Activated T-cell treated with anti-CD3 and anti-CD28 coated beads, Interleukin-2, amount 50 U/mL, for 24 hours (primary cell): ENCODE results near the gene ZNF627.
"Not testable (repeated sequence)": the region's sequence is repeated elsewhere in the genome, so short reads cannot be mapped to it uniquely, and the experiment has no call there.

ENCODE experiments used
- DNase-seq: peaks from one replicate; pipeline ENCODE4 v3.0.0-alpha.2; 2020
- H3K27ac Mint-ChIP-seq: 2 replicates; pipeline ENCODE4 v1.8.0; 2020; ENCODE audit warnings: mild to moderate bottlenecking, mixed read lengths
- H3K27me3 Mint-ChIP-seq: 2 replicates; pipeline ENCODE4 v1.8.0; 2020; ENCODE audit warnings: mixed read lengths
- H3K36me3 Mint-ChIP-seq: 2 replicates; pipeline ENCODE4 v1.8.0; 2020; ENCODE audit warnings: low read depth, mixed read lengths
- H3K4me1 Mint-ChIP-seq: 2 replicates; pipeline ENCODE4 v1.8.0; 2020; ENCODE audit warnings: low read depth, mixed read lengths
- H3K4me3 Mint-ChIP-seq: 2 replicates; pipeline ENCODE4 v1.8.0; 2020; ENCODE audit warnings: mild to moderate bottlenecking, moderate library complexity, mixed read lengths
- H3K9me3 Mint-ChIP-seq: 2 replicates; pipeline ENCODE4 v1.8.0; 2020; ENCODE audit warnings: mixed read lengths

ZNF627 gene

GRCh38 chr19:11634018-11634662 lies 36.9 kb downstream of the ZNF627 start:
- not testable (repeated sequence) for H3K36me3 Mint-ChIP-seq, H3K27ac Mint-ChIP-seq, DNase-seq, H3K4me1 Mint-ChIP-seq, H3K4me3 Mint-ChIP-seq
- H3K9me3 Mint-ChIP-seq, result peaks cover 15% of the 10 kb centered on the region
- peaks cover 11% of the 10 kb centered on the region for H3K27me3 Mint-ChIP-seq

GRCh38 chr19:11639245-11639601 lies 41.9 kb downstream of the ZNF627 start:
- Mint-ChIP-seq H3K4me3 (peak overlapping the region; percentile 77), H3K36me3 (peaks cover 2% of the 10 kb centered on the region), H3K27ac (no peak overlapping the region), H3K9me3 (peaks cover 6% of the 10 kb centered on the region), H3K27me3 (peaks cover 24% of the 10 kb centered on the region), H3K4me1 (peaks cover 3% of the 10 kb centered on the region)
- DNase-seq, result no peak

- Mint-ChIP-seq H3K36me3 (peaks cover 2% of the 10 kb centered on the region), H3K27me3 (peaks cover 24% of the 10 kb centered on the region), H3K4me1 (peaks cover 3% of the 10 kb centered on the region), H3K9me3 (peaks cover 6% of the 10 kb centered on the region), H3K27ac (no peak overlapping the region), H3K4me3 (peak overlapping the region; percentile 77)
- peak; percentile 91 for DNase-seq
Observed at GRCh38 chr19:11639602-11640471, 42.6 kb downstream of the ZNF627 start.

- peaks cover 3% of the 10 kb centered on the region for H3K4me1 Mint-ChIP-seq
- no peak overlapping the region for H3K4me3 Mint-ChIP-seq
- no peak overlapping the region for H3K27ac Mint-ChIP-seq
- DNase-seq, result no peak
- H3K27me3 Mint-ChIP-seq, result peaks cover 24% of the 10 kb centered on the region
- peaks cover 2% of the 10 kb centered on the region for H3K36me3 Mint-ChIP-seq
- peaks cover 6% of the 10 kb centered on the region for H3K9me3 Mint-ChIP-seq
Observed at GRCh38 chr19:11641244-11641643, 44.0 kb downstream of the ZNF627 start.

GRCh38 chr19:11642902-11643301 lies 45.6 kb downstream of the ZNF627 start:
- H3K4me1 Mint-ChIP-seq, result peaks cover 3% of the 10 kb centered on the region
- H3K27me3 Mint-ChIP-seq, result peaks cover 24% of the 10 kb centered on the region
- no peak overlapping the region for H3K4me3 Mint-ChIP-seq
- no peak overlapping the region for H3K27ac Mint-ChIP-seq
- DNase-seq, result no peak
- H3K9me3 Mint-ChIP-seq, result peaks cover 6% of the 10 kb centered on the region
- H3K36me3 Mint-ChIP-seq, result peaks cover 2% of the 10 kb centered on the region

GRCh38 chr19:11649941-11650340 lies 52.7 kb downstream of the ZNF627 start:
- H3K27me3 Mint-ChIP-seq, result peaks cover 3% of the 10 kb centered on the region
- H3K36me3 Mint-ChIP-seq, result peaks cover 24% of the 10 kb centered on the region
- no peaks in the 10 kb centered on the region for H3K4me1 Mint-ChIP-seq
- DNase-seq, result no peak
- H3K9me3 Mint-ChIP-seq, result peaks cover 26% of the 10 kb centered on the region
- H3K4me3 Mint-ChIP-seq, result no peak overlapping the region
- no peak overlapping the region for H3K27ac Mint-ChIP-seq

- Mint-ChIP-seq H3K27ac (no peak overlapping the region), H3K36me3 (peaks cover 24% of the 10 kb centered on the region), H3K27me3 (peaks cover 3% of the 10 kb centered on the region), H3K9me3 (peaks cover 32% of the 10 kb centered on the region), H3K4me1 (no peaks in the 10 kb centered on the region), H3K4me3 (no peak overlapping the region)
- DNase-seq, result no peak
Observed at GRCh38 chr19:11651062-11651461, 53.8 kb downstream of the ZNF627 start.

GRCh38 chr19:11652056-11652455 lies 54.8 kb downstream of the ZNF627 start:
- Mint-ChIP-seq H3K36me3 (peaks cover 24% of the 10 kb centered on the region), H3K27ac (no peak overlapping the region), H3K4me1 (no peaks in the 10 kb centered on the region), H3K9me3 (peaks cover 37% of the 10 kb centered on the region), H3K4me3 (no peak overlapping the region), H3K27me3 (peaks cover 3% of the 10 kb centered on the region)
- no peak for DNase-seq

GRCh38 chr19:11652492-11652891 lies 55.2 kb downstream of the ZNF627 start:
- H3K9me3 Mint-ChIP-seq, result peaks cover 37% of the 10 kb centered on the region
- H3K4me3 Mint-ChIP-seq, result no peak overlapping the region
- DNase-seq, result no peak

GRCh38 chr19:11656535-11656934 lies 59.3 kb downstream of the ZNF627 start:
- H3K27me3 Mint-ChIP-seq, result no peaks in the 10 kb centered on the region
- H3K36me3 Mint-ChIP-seq, result peaks cover 19% of the 10 kb centered on the region
- no peak overlapping the region for H3K4me3 Mint-ChIP-seq
- peaks cover 34% of the 10 kb centered on the region for H3K9me3 Mint-ChIP-seq
- H3K4me1 Mint-ChIP-seq, result no peaks in the 10 kb centered on the region
- no peak overlapping the region for H3K27ac Mint-ChIP-seq
- DNase-seq, result no peak

More at GRCh38 chr19:11652492-11652891, 55.2 kb downstream of the ZNF627 start:
- no peak overlapping the region for H3K27ac Mint-ChIP-seq
- peaks cover 24% of the 10 kb centered on the region for H3K36me3 Mint-ChIP-seq
- no peaks in the 10 kb centered on the region for H3K4me1 Mint-ChIP-seq
- peaks cover 3% of the 10 kb centered on the region for H3K27me3 Mint-ChIP-seq

GRCh38 chr19:11657307-11657706 lies 60.0 kb downstream of the ZNF627 start:
- DNase-seq, result no peak
- Mint-ChIP-seq H3K27me3 (no peaks in the 10 kb centered on the region), H3K4me3 (no peak overlapping the region), H3K4me1 (no peaks in the 10 kb centered on the region), H3K36me3 (peaks cover 12% of the 10 kb centered on the region), H3K9me3 (peaks cover 26% of the 10 kb centered on the region), H3K27ac (no peak overlapping the region)

- no peaks in the 10 kb centered on the region for H3K27me3 Mint-ChIP-seq
- DNase-seq, result no peak
- H3K36me3 Mint-ChIP-seq, result no peaks in the 10 kb centered on the region
- H3K4me1 Mint-ChIP-seq, result no peaks in the 10 kb centered on the region
- H3K4me3 Mint-ChIP-seq, result no peak overlapping the region
- H3K27ac Mint-ChIP-seq, result no peak overlapping the region
- peaks cover 14% of the 10 kb centered on the region for H3K9me3 Mint-ChIP-seq
Observed at GRCh38 chr19:11658970-11659369, 61.7 kb downstream of the ZNF627 start.

GRCh38 chr19:11659612-11660011 lies 62.3 kb downstream of the ZNF627 start:
- Mint-ChIP-seq H3K27ac (no peak overlapping the region), H3K4me1 (no peaks in the 10 kb centered on the region), H3K9me3 (peaks cover 13% of the 10 kb centered on the region), H3K27me3 (no peaks in the 10 kb centered on the region), H3K4me3 (no peak overlapping the region), H3K36me3 (no peaks in the 10 kb centered on the region)
- no peak for DNase-seq

- H3K4me3 Mint-ChIP-seq, result no peak overlapping the region
- H3K9me3 Mint-ChIP-seq, result no peaks in the 10 kb centered on the region
- no peaks in the 10 kb centered on the region for H3K27me3 Mint-ChIP-seq
- no peak overlapping the region for H3K27ac Mint-ChIP-seq
- H3K36me3 Mint-ChIP-seq, result no peaks in the 10 kb centered on the region
- no peaks in the 10 kb centered on the region for H3K4me1 Mint-ChIP-seq
- no peak for DNase-seq
Observed at GRCh38 chr19:11662278-11662677, 65.0 kb downstream of the ZNF627 start.

- no peak for DNase-seq
- Mint-ChIP-seq H3K36me3 (no peaks in the 10 kb centered on the region), H3K27me3 (no peaks in the 10 kb centered on the region), H3K4me1 (no peaks in the 10 kb centered on the region), H3K4me3 (no peak overlapping the region), H3K27ac (no peak overlapping the region), H3K9me3 (no peaks in the 10 kb centered on the region)
Observed at GRCh38 chr19:11663181-11663591, 65.9 kb downstream of the ZNF627 start.
